C1 segment of cervical spinal cord (tissue), 14 donors: ENCODE data around the gene DNTTIP2.
"Not testable (repeated sequence)": the region's sequence is repeated elsewhere in the genome, so short reads cannot be mapped to it uniquely, and the experiment has no call there.

Experiments
- DNase-seq, 14 donors: peaks; one replicate each; lab custom pipeline; 2025; lab: John Stamatoyannopoulos, UW

Gene DNTTIP2, protein sequence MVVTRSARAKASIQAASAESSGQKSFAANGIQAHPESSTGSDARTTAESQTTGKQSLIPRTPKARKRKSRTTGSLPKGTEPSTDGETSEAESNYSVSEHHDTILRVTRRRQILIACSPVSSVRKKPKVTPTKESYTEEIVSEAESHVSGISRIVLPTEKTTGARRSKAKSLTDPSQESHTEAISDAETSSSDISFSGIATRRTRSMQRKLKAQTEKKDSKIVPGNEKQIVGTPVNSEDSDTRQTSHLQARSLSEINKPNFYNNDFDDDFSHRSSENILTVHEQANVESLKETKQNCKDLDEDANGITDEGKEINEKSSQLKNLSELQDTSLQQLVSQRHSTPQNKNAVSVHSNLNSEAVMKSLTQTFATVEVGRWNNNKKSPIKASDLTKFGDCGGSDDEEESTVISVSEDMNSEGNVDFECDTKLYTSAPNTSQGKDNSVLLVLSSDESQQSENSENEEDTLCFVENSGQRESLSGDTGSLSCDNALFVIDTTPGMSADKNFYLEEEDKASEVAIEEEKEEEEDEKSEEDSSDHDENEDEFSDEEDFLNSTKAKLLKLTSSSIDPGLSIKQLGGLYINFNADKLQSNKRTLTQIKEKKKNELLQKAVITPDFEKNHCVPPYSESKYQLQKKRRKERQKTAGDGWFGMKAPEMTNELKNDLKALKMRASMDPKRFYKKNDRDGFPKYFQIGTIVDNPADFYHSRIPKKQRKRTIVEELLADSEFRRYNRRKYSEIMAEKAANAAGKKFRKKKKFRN

GRCh38 chr1:93878889-93879586 lies at the start of gene DNTTIP2:
Gene DNTTIP2 (minus strand): TSS chr1:93879206. CDS start chr1:93879148, 58 bp downstream.
- DNase-seq: peak; percentile 33 to 92 (median 88)

- no peak for DNase-seq
Observed at GRCh38 chr1:93925206-93925605, 46.2 kb upstream of the DNTTIP2 start.

DNA sequence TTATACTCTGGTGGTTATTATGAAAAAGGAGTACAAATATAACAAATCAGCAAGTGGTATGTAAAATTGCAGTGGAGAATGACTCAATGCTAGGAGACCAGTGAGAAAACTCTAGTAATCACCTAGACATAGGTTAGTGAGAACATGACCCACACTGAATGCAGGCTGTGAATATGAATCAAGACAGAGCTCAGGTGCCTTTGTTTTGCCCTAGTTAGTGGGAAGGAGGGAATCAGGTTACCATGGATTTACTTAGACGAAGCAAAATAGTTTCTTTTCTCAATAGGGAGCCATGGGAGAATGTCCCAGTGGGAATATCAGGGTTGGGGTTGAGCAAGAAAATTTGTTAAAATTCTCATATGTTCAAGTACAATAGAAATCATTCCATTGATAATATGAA lies 40.8 kb upstream of the DNTTIP2 start:
- no peak for DNase-seq

DNA sequence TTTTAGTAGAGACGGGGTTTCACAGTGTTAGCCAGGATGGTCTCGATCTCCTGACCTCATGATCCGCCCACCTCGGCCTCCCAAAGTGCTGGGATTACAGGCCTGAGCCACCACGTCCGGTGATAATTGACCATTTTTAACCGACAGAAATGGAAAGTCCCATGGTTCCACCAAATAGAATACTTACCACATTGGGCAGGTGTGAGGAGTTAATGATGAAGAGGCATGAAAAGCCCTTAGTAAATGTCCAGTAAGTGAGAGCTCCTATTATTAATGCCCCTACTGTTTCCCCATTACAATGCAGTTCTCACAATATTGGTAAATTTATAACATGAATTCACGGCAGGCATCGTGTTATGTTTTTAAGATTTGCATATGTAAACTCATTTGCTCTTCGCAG lies 38.3 kb upstream of the DNTTIP2 start:
- no peak for DNase-seq

DNA sequence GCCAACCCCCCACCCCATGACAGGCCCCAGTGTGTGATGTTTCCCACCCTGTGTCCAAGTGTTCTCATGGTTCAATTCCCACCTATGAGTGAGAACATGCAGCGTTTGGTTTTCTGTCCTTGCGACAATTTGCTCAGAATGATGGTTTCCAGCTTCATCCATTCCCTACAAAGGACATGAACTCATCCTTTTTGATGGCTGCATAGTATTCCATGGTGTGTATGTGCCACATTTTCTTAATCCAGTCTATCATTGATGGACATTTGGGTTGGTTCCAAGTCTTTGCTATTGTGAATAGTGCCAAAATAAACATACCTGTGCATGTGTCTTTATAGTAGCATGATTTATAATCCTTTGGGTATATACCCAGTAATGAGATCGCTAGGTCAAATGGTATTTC lies 31.9 kb upstream of the DNTTIP2 start:
- not testable (repeated sequence) for DNase-seq

DNA sequence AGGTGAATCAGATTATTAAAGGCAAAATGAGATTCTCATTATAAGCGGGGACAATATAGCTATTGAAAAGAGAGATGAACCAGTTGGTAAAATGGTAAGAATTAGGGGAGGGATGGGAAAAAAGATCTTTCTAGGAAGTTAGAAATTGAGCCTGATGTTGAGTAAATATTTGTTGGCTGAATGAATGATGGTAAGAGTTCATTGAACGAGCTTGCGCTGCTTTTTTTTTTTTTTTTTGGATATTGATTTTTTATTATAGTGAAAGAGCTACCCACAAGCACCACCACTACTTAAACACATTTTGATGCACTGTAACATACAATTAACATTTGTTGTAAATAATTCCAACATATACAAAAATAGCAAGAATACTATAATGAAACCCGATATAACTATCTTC lies 31.3 kb upstream of the DNTTIP2 start:
- no peak for DNase-seq

- DNase-seq: peak; percentile 3 to 93 (median 80)
Observed at GRCh38 chr1:93909146-93910050, 30.4 kb upstream of the DNTTIP2 start, which contains the start of gene GCLM. Gene GCLM (minus strand): TSS chr1:93909430. CDS start chr1:93909163, 267 bp downstream.

GRCh38 chr1:93908394-93909145 lies 29.6 kb upstream of the DNTTIP2 start:
- peak in 10 of 14 donors; percentile 18 to 66 (median 38) for DNase-seq

- peak in 2 of 14 donors; percentile 2 for DNase-seq
Observed at GRCh38 chr1:93907718-93908117, 28.7 kb upstream of the DNTTIP2 start.

DNA sequence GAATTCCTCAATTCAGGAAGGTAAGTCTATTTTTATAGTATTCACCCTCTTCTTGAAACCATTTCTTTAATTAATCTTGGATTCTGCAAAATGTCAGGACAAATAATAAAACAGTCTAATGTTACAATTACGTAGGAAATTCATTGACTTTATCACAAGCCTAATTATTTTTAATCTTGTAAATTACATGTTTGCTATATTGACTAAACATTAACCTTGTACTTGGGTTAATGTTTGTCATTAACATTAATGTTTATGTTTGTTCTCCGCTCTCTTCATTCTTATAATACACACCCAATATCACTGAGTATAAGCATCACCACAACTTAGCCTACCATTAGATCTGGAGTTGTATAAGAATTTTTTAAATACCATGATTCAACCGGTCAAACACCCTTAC lies 27.5 kb upstream of the DNTTIP2 start:
- no peak for DNase-seq

GRCh38 chr1:93905734-93906133 lies 26.7 kb upstream of the DNTTIP2 start:
- no peak for DNase-seq

DNA sequence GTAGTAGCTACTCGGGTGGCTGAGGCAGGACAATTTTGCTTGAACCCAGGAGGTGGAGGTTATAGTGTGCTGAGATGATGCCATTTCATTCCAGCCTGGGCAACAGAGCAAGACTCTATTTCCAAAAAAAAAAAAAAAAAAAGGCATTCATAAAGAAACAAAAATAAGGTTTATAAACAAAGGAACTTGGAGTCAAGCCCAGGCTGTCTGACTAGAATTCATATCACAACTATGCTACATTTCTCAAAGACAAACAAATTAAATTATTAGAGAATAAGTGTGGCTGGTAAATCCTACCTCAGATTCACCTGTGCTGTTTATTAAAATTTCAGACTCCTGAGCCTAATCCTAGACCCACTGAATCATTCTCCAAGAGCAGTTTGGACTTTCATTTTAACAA lies 26.0 kb upstream of the DNTTIP2 start:
- no peak for DNase-seq

- no peak for DNase-seq
Observed at GRCh38 chr1:93904228-93904627, 25.2 kb upstream of the DNTTIP2 start.

GRCh38 chr1:93900723-93901504 lies 21.9 kb upstream of the DNTTIP2 start:
- DNase-seq: no peak

DNA sequence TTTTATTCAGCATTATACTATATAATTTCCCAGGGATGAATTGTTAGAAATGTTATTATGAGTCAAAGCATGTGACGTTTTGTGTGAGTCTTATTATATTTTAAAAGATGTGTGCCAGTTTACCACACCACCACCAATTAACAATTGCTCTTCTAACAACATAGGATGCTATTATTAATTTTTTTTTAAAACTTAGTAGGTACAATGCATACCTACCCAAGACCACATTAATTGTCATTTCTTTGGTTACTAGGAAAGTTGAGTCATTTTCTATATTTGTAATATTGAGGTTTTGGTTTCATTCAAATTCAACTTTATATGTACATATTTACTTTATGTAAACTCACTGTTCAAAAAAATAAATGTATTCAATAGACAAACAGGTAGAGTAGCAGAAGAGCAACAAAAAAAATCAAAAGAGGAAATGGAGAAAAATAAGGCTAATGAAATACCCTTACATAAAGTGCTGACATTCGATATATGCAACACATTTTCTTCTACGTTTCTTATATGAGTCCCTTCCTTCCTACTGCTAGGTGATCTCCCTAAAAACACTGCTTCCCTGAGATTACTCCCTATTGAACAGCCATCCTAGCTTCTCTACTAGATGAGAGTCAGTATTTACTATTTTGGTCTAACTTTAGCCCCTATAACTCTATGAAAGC lies 20.7 kb upstream of the DNTTIP2 start:
- DNase-seq: no peak

- DNase-seq: no peak
Observed at GRCh38 chr1:93888900-93889299, 9.9 kb upstream of the DNTTIP2 start.

GRCh38 chr1:93882269-93882668 lies 3.3 kb upstream of the DNTTIP2 start:
- no peak for DNase-seq

- no peak for DNase-seq
Observed at GRCh38 chr1:93880731-93881130, 1.7 kb upstream of the DNTTIP2 start.

DNA sequence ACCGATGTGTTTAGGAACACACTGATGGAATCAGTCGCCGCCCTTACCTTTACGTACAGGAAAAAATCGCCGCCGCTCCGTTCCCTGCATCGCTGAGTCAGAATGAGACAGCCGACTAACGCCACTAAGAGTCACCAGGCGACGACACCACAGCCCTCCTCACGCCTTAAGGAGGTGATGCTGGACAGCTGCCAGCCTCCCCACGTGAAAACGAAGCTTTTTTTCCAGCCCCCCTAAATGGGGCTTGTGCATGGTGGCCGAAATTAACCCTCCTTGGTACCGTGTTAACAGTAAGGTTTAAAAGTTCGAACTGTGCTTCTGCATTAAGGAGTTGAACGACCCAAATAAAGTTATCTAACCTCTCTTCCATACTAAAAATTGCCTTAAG lies 511 bp downstream of the DNTTIP2 start:
- DNase-seq: peak in 6 of 14 donors; percentile 19 to 42 (median 28)
